ENCODE measurements around the gene HOXB1.
"Not testable (repeated sequence)": the region's sequence is repeated elsewhere in the genome, so short reads cannot be mapped to it uniquely, and the experiment has no call there.

Gene HOXB1

GRCh38 chr17:48519427-48519826 lies 11.4 kb downstream of the HOXB1 start:
- DNase-seq (ENCODE audit: low read depth), result no peak

- no peak for DNase-seq (ENCODE audit: low read depth)
Measured at GRCh38 chr17:48517478-48517877, 13.3 kb downstream of the HOXB1 start.

GRCh38 chr17:48515925-48516900 lies 14.6 kb downstream of the HOXB1 start:
- DNase-seq (ENCODE audit: low read depth), result no peak

- DNase-seq (ENCODE audit: low read depth), result no peak
Measured at GRCh38 chr17:48514477-48514876, 16.3 kb downstream of the HOXB1 start.

- DNase-seq (ENCODE audit: low read depth), result no peak
Measured at GRCh38 chr17:48513666-48514455, 16.9 kb downstream of the HOXB1 start.

GRCh38 chr17:48513097-48513496 lies 17.7 kb downstream of the HOXB1 start:
- DNase-seq (ENCODE audit: low read depth), result no peak

- DNase-seq (ENCODE audit: low read depth), result no peak
Measured at GRCh38 chr17:48510761-48511604, 19.8 kb downstream of the HOXB1 start.

GRCh38 chr17:48510381-48510760 lies 20.4 kb downstream of the HOXB1 start:
- no peak for DNase-seq (ENCODE audit: low read depth)

GRCh38 chr17:48509708-48510107 lies 21.1 kb downstream of the HOXB1 start:
- not testable (repeated sequence) for DNase-seq (ENCODE audit: low read depth)

- DNase-seq (ENCODE audit: low read depth), result no peak
Measured at GRCh38 chr17:48506246-48506645, 24.6 kb downstream of the HOXB1 start.

GRCh38 chr17:48505788-48506187 lies 25.0 kb downstream of the HOXB1 start:
- no peak for DNase-seq (ENCODE audit: low read depth)

- DNase-seq (ENCODE audit: low read depth), result no peak
Measured at GRCh38 chr17:48504953-48505352, 25.9 kb downstream of the HOXB1 start.

- no peak for DNase-seq (ENCODE audit: low read depth)
Measured at GRCh38 chr17:48503747-48504146, 27.1 kb downstream of the HOXB1 start.

GRCh38 chr17:48502901-48503300 lies 27.9 kb downstream of the HOXB1 start:
- DNase-seq (ENCODE audit: low read depth), result no peak

- DNase-seq (ENCODE audit: low read depth), result no peak
Measured at GRCh38 chr17:48502312-48502711, 28.5 kb downstream of the HOXB1 start.

- no peak for DNase-seq (ENCODE audit: low read depth)
Measured at GRCh38 chr17:48500435-48501426, 30.1 kb downstream of the HOXB1 start.

GRCh38 chr17:48499735-48500434 lies 30.9 kb downstream of the HOXB1 start:
- no peak for DNase-seq (ENCODE audit: low read depth)

- no peak for DNase-seq (ENCODE audit: low read depth)
Measured at GRCh38 chr17:48499248-48499647, 31.6 kb downstream of the HOXB1 start.

GRCh38 chr17:48498164-48498850 lies 32.5 kb downstream of the HOXB1 start:
- no peak for DNase-seq (ENCODE audit: low read depth)

- DNase-seq (ENCODE audit: low read depth), result no peak
Measured at GRCh38 chr17:48497103-48497502, 33.7 kb downstream of the HOXB1 start.
